DOHH2 (cell line): ENCODE measurements around the gene CLASP1.

Experiments used
- H3F3A ChIP-seq: fragments of 200-600 bp; sonication (generic), shearing (Covaris generic); 2 replicates; pipeline ENCODE4 v1.6.0; 2016; ENCODE audit warnings: antibody characterized with exemption, mild to moderate bottlenecking; ENCODE audit not compliant: control insufficient read depth, insufficient read depth
- H3K27ac ChIP-seq: fragments of 200-600 bp; sonication (generic); 2 replicates; pipeline ENCODE4 v1.5.1; 2014; ENCODE audit warnings: low read depth, mild to moderate bottlenecking, low read length, moderate library complexity
- H3K27me3 ChIP-seq: fragments of 200-600 bp; sonication (generic); 2 replicates; pipeline ENCODE4 v1.6.1; 2014; ENCODE audit warnings: mild to moderate bottlenecking, low read length, mixed read lengths; ENCODE audit not compliant: control insufficient read depth
- H3K36me3 ChIP-seq: fragments of 200-600 bp; sonication (generic); 2 replicates; pipeline ENCODE4 v1.6.1; 2014; ENCODE audit warnings: mild to moderate bottlenecking, low read length, moderate library complexity, mixed read lengths; ENCODE audit not compliant: control insufficient read depth
- H3K4me1 ChIP-seq: fragments of 200-600 bp; sonication (generic); 2 replicates; pipeline ENCODE4 v1.6.1; 2014; ENCODE audit warnings: mild to moderate bottlenecking, low read length, mixed read lengths; ENCODE audit not compliant: control insufficient read depth
- H3K4me2 ChIP-seq: fragments of 200-600 bp; sonication (generic); 2 replicates; pipeline ENCODE4 v1.6.0; 2014; ENCODE audit warnings: mild to moderate bottlenecking, low read length, moderate library complexity
- H3K4me3 ChIP-seq: fragments of 200-600 bp; sonication (generic); 2 replicates; pipeline ENCODE4 v1.5.1; 2014; ENCODE audit warnings: mild to moderate bottlenecking, low read length, mixed read lengths
- H3K79me2 ChIP-seq: fragments of 200-600 bp; sonication (generic); 2 replicates; pipeline ENCODE4 v1.6.1; 2014; ENCODE audit warnings: mild to moderate bottlenecking, low read length, mixed read lengths; ENCODE audit not compliant: control insufficient read depth
- H3K9me2 ChIP-seq: fragments of 200-600 bp; sonication (generic); replicated peaks from 2 replicates; pipeline ENCODE4 v1.6.1; 2014; ENCODE audit warnings: mild to moderate bottlenecking, low read length, mixed read lengths; ENCODE audit not compliant: control insufficient read depth
- H3K9me3 ChIP-seq: fragments of 200-600 bp; sonication (generic); 2 replicates; pipeline ENCODE4 v1.6.1; 2014; ENCODE audit warnings: antibody characterized with exemption, low read length, mixed read lengths; ENCODE audit not compliant: control insufficient read depth, insufficient read depth
- H4K20me1 ChIP-seq: fragments of 200-600 bp; sonication (generic); 2 replicates; pipeline ENCODE4 v1.6.0; 2014; ENCODE audit warnings: low read depth, mild to moderate bottlenecking, antibody characterized with exemption, low read length, moderate library complexity; ENCODE audit not compliant: control insufficient read depth, insufficient read depth
- CTCF ChIP-seq: fragments of 200-600 bp; sonication (generic); IDR thresholded peaks from one replicate; pipeline ENCODE4 v1.5.1; 2014; ENCODE audit warnings: antibody characterized with exemption, mild to moderate bottlenecking, low read depth, low read length; ENCODE audit not compliant: poor library complexity, severe bottlenecking
- EZH2phosphoT487 ChIP-seq: fragments of 200-600 bp; sonication (generic); IDR thresholded peaks from 2 replicates; pipeline ENCODE4 v1.6.1; 2017; ENCODE audit warnings: borderline replicate concordance, mild to moderate bottlenecking, antibody characterized with exemption, low read length, moderate library complexity, mixed read lengths

The CLASP1 gene

GRCh38 chr2:121634354-121635307 lies 14.6 kb downstream of the CLASP1 start:
- Histone ChIP-seq H3K4me2 (no peak overlapping the region), H3K4me3 (no peak overlapping the region), H3K9me3 (no peaks in the 10 kb centered on the region), H3K4me1 (no peaks in the 10 kb centered on the region), H3K79me2 (peaks cover 92% of the 10 kb centered on the region), H3K27me3 (no peaks in the 10 kb centered on the region), H3K36me3 (peaks cover 9% of the 10 kb centered on the region), H3F3A (no peaks in the 10 kb centered on the region), H3K9me2 (no peaks in the 10 kb centered on the region), H3K27ac (no peak overlapping the region), H4K20me1 (no peaks in the 10 kb centered on the region)
- no peak for TF ChIP-seq EZH2phosphoT487
- TF ChIP-seq CTCF, result no peak

GRCh38 chr2:121633463-121633862 lies 15.8 kb downstream of the CLASP1 start:
- Histone ChIP-seq H3K4me3 (no peak overlapping the region), H3K9me2 (no peaks in the 10 kb centered on the region), H3K27me3 (no peaks in the 10 kb centered on the region), H3K36me3 (peaks cover 3% of the 10 kb centered on the region; the same call in 1 of the 2 replicates), H3K9me3 (no peaks in the 10 kb centered on the region), H3K27ac (no peak overlapping the region), H3K4me2 (no peak overlapping the region), H4K20me1 (no peaks in the 10 kb centered on the region), H3K79me2 (peaks cover 91% of the 10 kb centered on the region), H3K4me1 (no peaks in the 10 kb centered on the region), H3F3A (no peaks in the 10 kb centered on the region)
- TF ChIP-seq EZH2phosphoT487, result no peak
- TF ChIP-seq CTCF, result no peak

- Histone ChIP-seq H3K4me1 (no peaks in the 10 kb centered on the region), H3K4me2 (no peak overlapping the region), H3K79me2 (peaks cover 92% of the 10 kb centered on the region), H3K4me3 (no peak overlapping the region), H4K20me1 (no peaks in the 10 kb centered on the region), H3K9me3 (no peaks in the 10 kb centered on the region), H3K36me3 (peaks cover 6% of the 10 kb centered on the region), H3K27me3 (no peaks in the 10 kb centered on the region), H3F3A (no peaks in the 10 kb centered on the region), H3K9me2 (no peaks in the 10 kb centered on the region), H3K27ac (no peak overlapping the region)
- TF ChIP-seq EZH2phosphoT487 (no peak), CTCF (no peak)
These were observed 21.7 kb downstream of the CLASP1 start for GRCh38 chr2:121627525-121628050.
